WTC11 (cell line): Measurements from ENCODE around the gene ARHGAP19. TPM values are rescaled to one million over a fixed set of nuclear protein-coding genes. Genes with fewer than 3 reads are reported as not detected.

Experiments used
- ATAC-seq: fragments of 200-7000 bp; cut with Tn5 transposase; 2 replicates; pipeline ENCODE4 v1.10.0; 2021; ENCODE audit warnings: mild to moderate bottlenecking, moderate library complexity
- CTCF ChIA-PET: fragments of 300-600 bp; sonication (Branson Sonifier 250); formaldehyde crosslinking; loops from one replicate; lab custom pipeline; 2021; ENCODE audit warnings: antibody characterized with exemption; lab: Charles Lee
- POLR2A ChIA-PET: fragments of 350-600 bp; sonication (Branson Sonifier 250); formaldehyde crosslinking; loops from one replicate; lab custom pipeline; 2021; ENCODE audit warnings: antibody characterized with exemption; lab: Charles Lee
- DNase-seq: peaks from one replicate; pipeline ENCODE4 v3.0.0; 2021; ENCODE audit warnings: low spot score
- H3K27ac Mint-ChIP-seq: 2 replicates; pipeline ENCODE4 v1.8.0; 2021; ENCODE audit warnings: mixed read lengths
- H3K27me3 Mint-ChIP-seq: 2 replicates; pipeline ENCODE4 v1.8.0; 2021; ENCODE audit warnings: low read depth, mild to moderate bottlenecking, moderate library complexity, mixed read lengths
- H3K36me3 Mint-ChIP-seq: 2 replicates; pipeline ENCODE4 v1.8.0; 2021; ENCODE audit warnings: mixed read lengths
- H3K4me1 Mint-ChIP-seq: 2 replicates; pipeline ENCODE4 v1.8.0; 2022; ENCODE audit warnings: mixed read lengths
- H3K4me3 Mint-ChIP-seq: 2 replicates; pipeline ENCODE4 v1.8.0; 2021; ENCODE audit warnings: mild to moderate bottlenecking, moderate library complexity, mixed read lengths
- H3K9me3 Mint-ChIP-seq: 2 replicates; pipeline ENCODE4 v1.8.0; 2021; ENCODE audit warnings: mixed read lengths
- ATF1 ChIP-seq: sonication (generic); formaldehyde crosslinking; IDR thresholded peaks from 2 replicates; pipeline ENCODE4 v1.8.1; 2023; ENCODE audit warnings: mild to moderate bottlenecking, moderate library complexity, missing genetic modification reagents
- FOXP1 ChIP-seq: sonication (generic); formaldehyde crosslinking; IDR thresholded peaks from 2 replicates; pipeline ENCODE4 v1.8.0; 2022; ENCODE audit warnings: missing genetic modification reagents, mild to moderate bottlenecking, moderate library complexity, borderline replicate concordance
- GABPB1 ChIP-seq: sonication (generic); formaldehyde crosslinking; IDR thresholded peaks from 2 replicates; pipeline ENCODE4 v1.8.1; 2023; ENCODE audit warnings: mild to moderate bottlenecking, missing genetic modification reagents
- JUN ChIP-seq: sonication (generic); formaldehyde crosslinking; IDR thresholded peaks from 2 replicates; pipeline ENCODE4 v1.8.0; 2023; ENCODE audit warnings: mild to moderate bottlenecking, missing genetic modification reagents
- OVOL2 ChIP-seq: fragments of 250-450 bp; sonication (Bioruptor Pico); IDR thresholded peaks from 2 replicates; pipeline ENCODE4 v1.9.0; 2021; ENCODE audit warnings: mild to moderate bottlenecking, borderline replicate concordance
- STAT6 ChIP-seq: sonication (generic); formaldehyde crosslinking; conservative IDR thresholded peaks from 2 replicates; pipeline ENCODE4 v1.8.1; 2023; ENCODE audit warnings: mild to moderate bottlenecking, low read depth, missing genetic modification reagents, moderate library complexity
- TEAD4 ChIP-seq: sonication (generic); formaldehyde crosslinking; IDR thresholded peaks from 2 replicates; pipeline ENCODE4 v1.8.0; 2022; ENCODE audit warnings: mild to moderate bottlenecking, missing genetic modification reagents
- USF1 ChIP-seq: sonication (generic); formaldehyde crosslinking; IDR thresholded peaks from 2 replicates; pipeline ENCODE4 v1.8.0; 2022; ENCODE audit warnings: mild to moderate bottlenecking, missing genetic modification reagents
- ZNF317 ChIP-seq: sonication (generic); formaldehyde crosslinking; IDR thresholded peaks from 2 replicates; pipeline ENCODE4 v1.8.1; 2023; ENCODE audit warnings: low read depth, mild to moderate bottlenecking, moderate library complexity, missing genetic modification reagents, borderline replicate concordance
- ZNF671 ChIP-seq: fragments of 250-450 bp; sonication (Bioruptor Pico); IDR thresholded peaks from 2 replicates; pipeline ENCODE4 v1.8.0; 2021; ENCODE audit warnings: mild to moderate bottlenecking
- total RNA-seq: library from RNA; stranded (reverse); gene quantifications from 3 replicates; pipeline ENCODE4 v1.2.3, GENCODE V29; 2021
- TF ChIP-seq, protein P1 (sequence below): sonication (generic); formaldehyde crosslinking; IDR thresholded peaks from 2 replicates; pipeline ENCODE4 v1.8.1; 2022; ENCODE audit warnings: mild to moderate bottlenecking, moderate library complexity, missing genetic modification reagents
- TF ChIP-seq, protein P2 (sequence below): fragments of 250-450 bp; sonication (Bioruptor Pico); IDR thresholded peaks from 2 replicates; pipeline ENCODE4 v2.1.2; 2022; ENCODE audit warnings: mild to moderate bottlenecking, moderate library complexity
- TF ChIP-seq, protein P3 (sequence below): fragments of 200-600 bp; IDR thresholded peaks from 2 replicates; pipeline ENCODE4 v1.8.0; 2022; ENCODE audit warnings: antibody characterized with exemption
- TF ChIP-seq, protein P4 (sequence below): sonication (generic); formaldehyde crosslinking; IDR thresholded peaks from 2 replicates; pipeline ENCODE4 v1.8.1; 2023; ENCODE audit warnings: mild to moderate bottlenecking, missing genetic modification reagents, moderate library complexity
- TF ChIP-seq, protein P5 (sequence below): fragments of 250-450 bp; sonication (Bioruptor Pico); IDR thresholded peaks from 2 replicates; pipeline ENCODE4 v1.8.0; 2021; ENCODE audit warnings: mild to moderate bottlenecking

The ARHGAP19 gene
- total RNA-seq, 1 experiment from 2014 or later, result 42.2 TPM

DNA sequence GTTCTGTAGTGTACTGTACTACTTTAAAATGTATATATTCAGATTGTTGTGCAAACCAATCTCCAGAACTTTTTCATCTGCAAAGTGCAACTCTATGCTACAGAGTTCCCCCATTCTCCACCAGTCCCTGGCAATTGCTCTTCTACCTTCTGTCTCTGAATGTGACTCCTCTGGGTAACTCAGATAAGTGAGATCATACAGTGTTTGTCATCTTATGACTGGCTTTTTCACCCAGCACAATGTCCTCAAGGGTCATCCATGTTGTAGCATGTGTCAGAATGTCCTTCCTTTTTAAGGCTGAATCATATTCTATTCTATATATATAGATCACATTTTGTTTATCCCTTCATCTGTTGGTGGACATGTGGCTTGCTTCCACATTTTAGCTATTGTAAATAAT, 117.5 kb downstream of the ARHGAP19 start:
- H3K27ac Mint-ChIP-seq, result no peak overlapping the region
- peaks cover 10% of the 10 kb centered on the region for H3K4me1 Mint-ChIP-seq
- H3K9me3 Mint-ChIP-seq, result no peaks in the 10 kb centered on the region
- H3K4me3 Mint-ChIP-seq, result no peak overlapping the region
- ChIA-PET CTCF (interaction anchor here (0.6 to 2.6 kb wide), 4 partner anchors 21 to 534 kb away, joined by 3 to 10 read pairs (median 6); no protein-coding TSS in a partner anchor), POLR2A (no interaction called here)
- no peaks in the 10 kb centered on the region for H3K36me3 Mint-ChIP-seq
- DNase-seq, result no peak
- H3K27me3 Mint-ChIP-seq, result peaks cover 9% of the 10 kb centered on the region
- TF ChIP-seq STAT6, result no peak
- TF ChIP-seq, protein P1, sequence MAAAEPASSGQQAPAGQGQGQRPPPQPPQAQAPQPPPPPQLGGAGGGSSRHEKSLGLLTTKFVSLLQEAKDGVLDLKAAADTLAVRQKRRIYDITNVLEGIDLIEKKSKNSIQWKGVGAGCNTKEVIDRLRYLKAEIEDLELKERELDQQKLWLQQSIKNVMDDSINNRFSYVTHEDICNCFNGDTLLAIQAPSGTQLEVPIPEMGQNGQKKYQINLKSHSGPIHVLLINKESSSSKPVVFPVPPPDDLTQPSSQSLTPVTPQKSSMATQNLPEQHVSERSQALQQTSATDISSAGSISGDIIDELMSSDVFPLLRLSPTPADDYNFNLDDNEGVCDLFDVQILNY (CRISPR knock-in tag), result no peak
- TF ChIP-seq, all 79 proteins: peak for 0
- no peak for ATAC-seq

DNA sequence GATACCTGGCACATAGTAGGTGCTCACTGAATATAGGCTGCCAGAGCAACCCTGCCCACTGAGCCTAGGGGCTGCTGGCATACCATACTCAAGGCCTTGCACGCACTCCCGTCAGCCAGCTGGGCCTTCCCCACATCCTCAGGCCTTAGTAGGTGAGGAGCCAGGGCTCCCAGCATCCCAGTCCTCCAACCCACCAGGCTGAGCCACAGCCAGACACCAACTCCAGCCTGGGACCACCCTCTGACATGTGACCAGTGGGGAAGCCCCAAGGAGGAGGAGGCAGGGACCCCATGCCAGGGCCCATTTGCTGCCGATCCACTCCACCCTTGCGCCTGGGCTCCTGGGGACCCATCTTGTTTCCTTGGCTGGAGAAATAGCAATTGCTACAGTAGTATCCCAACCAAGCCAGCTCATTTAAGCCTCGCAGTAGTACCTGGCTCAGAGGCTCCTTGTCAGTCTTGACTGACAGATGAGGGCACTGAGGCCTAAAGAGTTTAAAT, 118.1 kb downstream of the ARHGAP19 start:
- TF ChIP-seq FOXP1 (CRISPR knock-in tag) (no peak), USF1 (CRISPR knock-in tag) (no peak), ATF1 (CRISPR knock-in tag) (no peak), ZNF317 (CRISPR knock-in tag) (no peak), GABPB1 (CRISPR knock-in tag) (no peak), ZNF671 (CRISPR knock-in tag) (no peak), OVOL2 (no peak), JUN (no peak), TEAD4 (no peak)
- TF ChIP-seq, protein P2, sequence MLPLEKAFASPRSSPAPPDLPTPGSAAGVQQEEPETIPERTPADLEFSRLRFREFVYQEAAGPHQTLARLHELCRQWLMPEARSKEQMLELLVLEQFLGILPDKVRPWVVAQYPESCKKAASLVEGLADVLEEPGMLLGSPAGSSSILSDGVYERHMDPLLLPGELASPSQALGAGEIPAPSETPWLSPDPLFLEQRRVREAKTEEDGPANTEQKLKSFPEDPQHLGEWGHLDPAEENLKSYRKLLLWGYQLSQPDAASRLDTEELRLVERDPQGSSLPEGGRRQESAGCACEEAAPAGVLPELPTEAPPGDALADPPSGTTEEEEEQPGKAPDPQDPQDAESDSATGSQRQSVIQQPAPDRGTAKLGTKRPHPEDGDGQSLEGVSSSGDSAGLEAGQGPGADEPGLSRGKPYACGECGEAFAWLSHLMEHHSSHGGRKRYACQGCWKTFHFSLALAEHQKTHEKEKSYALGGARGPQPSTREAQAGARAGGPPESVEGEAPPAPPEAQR (CRISPR knock-in tag), result no peak
- TF ChIP-seq, protein P3, sequence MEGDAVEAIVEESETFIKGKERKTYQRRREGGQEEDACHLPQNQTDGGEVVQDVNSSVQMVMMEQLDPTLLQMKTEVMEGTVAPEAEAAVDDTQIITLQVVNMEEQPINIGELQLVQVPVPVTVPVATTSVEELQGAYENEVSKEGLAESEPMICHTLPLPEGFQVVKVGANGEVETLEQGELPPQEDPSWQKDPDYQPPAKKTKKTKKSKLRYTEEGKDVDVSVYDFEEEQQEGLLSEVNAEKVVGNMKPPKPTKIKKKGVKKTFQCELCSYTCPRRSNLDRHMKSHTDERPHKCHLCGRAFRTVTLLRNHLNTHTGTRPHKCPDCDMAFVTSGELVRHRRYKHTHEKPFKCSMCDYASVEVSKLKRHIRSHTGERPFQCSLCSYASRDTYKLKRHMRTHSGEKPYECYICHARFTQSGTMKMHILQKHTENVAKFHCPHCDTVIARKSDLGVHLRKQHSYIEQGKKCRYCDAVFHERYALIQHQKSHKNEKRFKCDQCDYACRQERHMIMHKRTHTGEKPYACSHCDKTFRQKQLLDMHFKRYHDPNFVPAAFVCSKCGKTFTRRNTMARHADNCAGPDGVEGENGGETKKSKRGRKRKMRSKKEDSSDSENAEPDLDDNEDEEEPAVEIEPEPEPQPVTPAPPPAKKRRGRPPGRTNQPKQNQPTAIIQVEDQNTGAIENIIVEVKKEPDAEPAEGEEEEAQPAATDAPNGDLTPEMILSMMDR, result no peak
- TF ChIP-seq, protein P4, sequence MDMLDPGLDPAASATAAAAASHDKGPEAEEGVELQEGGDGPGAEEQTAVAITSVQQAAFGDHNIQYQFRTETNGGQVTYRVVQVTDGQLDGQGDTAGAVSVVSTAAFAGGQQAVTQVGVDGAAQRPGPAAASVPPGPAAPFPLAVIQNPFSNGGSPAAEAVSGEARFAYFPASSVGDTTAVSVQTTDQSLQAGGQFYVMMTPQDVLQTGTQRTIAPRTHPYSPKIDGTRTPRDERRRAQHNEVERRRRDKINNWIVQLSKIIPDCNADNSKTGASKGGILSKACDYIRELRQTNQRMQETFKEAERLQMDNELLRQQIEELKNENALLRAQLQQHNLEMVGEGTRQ, result no peak
- TF ChIP-seq, protein P5, sequence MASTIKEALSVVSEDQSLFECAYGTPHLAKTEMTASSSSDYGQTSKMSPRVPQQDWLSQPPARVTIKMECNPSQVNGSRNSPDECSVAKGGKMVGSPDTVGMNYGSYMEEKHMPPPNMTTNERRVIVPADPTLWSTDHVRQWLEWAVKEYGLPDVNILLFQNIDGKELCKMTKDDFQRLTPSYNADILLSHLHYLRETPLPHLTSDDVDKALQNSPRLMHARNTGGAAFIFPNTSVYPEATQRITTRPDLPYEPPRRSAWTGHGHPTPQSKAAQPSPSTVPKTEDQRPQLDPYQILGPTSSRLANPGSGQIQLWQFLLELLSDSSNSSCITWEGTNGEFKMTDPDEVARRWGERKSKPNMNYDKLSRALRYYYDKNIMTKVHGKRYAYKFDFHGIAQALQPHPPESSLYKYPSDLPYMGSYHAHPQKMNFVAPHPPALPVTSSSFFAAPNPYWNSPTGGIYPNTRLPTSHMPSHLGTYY (CRISPR knock-in tag), result no peak
- Mint-ChIP-seq H3K4me1 (peaks cover 12% of the 10 kb centered on the region), H3K36me3 (no peaks in the 10 kb centered on the region), H3K27ac (no peak overlapping the region), H3K27me3 (peaks cover 6% of the 10 kb centered on the region), H3K9me3 (no peaks in the 10 kb centered on the region), H3K4me3 (no peak overlapping the region)
- CTCF ChIA-PET, result interaction anchor here (0.6 to 4.7 kb wide), 6 partner anchors 22 to 534 kb away, joined by 3 to 24 read pairs (median 6); no protein-coding TSS in a partner anchor
- POLR2A ChIA-PET, result no interaction called here
- DNase-seq, result no peak
- no peak for ATAC-seq
